ENCODE results near the gene MATCAP1.

Gene MATCAP1

GRCh38 chr16:67174706-67175231 is 9.0 kb downstream of the MATCAP1 start:
- in situ Hi-C loops (cut with HindIII; ENCODE audit: low sequenced_read_pairs): no loop called here

GRCh38 chr16:67173808-67174705 is 9.7 kb downstream of the MATCAP1 start:
- in situ Hi-C loops (cut with HindIII; ENCODE audit: low sequenced_read_pairs): no loop called here

GRCh38 chr16:67173323-67173722 is 10.4 kb downstream of the MATCAP1 start:
- in situ Hi-C loops (cut with HindIII; ENCODE audit: low sequenced_read_pairs): no loop called here

GRCh38 chr16:67170949-67171649 is 12.7 kb downstream of the MATCAP1 start:
- in situ Hi-C loops (cut with HindIII; ENCODE audit: low sequenced_read_pairs): no loop called here

- in situ Hi-C loops (cut with HindIII; ENCODE audit: low sequenced_read_pairs): no loop called here
Observed at GRCh38 chr16:67170168-67170948, 13.4 kb downstream of the MATCAP1 start, which contains the start of gene NOL3. TSS of gene NOL3 (plus strand) at chr16:67170538.

- in situ Hi-C loops (cut with HindIII; ENCODE audit: low sequenced_read_pairs): loop anchor here (5.0 kb wide), 1 partner anchor 68 kb away; no protein-coding TSS in a partner anchor
Observed at GRCh38 chr16:67169642-67170167, 14.1 kb downstream of the MATCAP1 start.

GRCh38 chr16:67169011-67169451 is 14.7 kb downstream of the MATCAP1 start:
- in situ Hi-C loops (cut with HindIII; ENCODE audit: low sequenced_read_pairs): loop anchor here (5.0 kb wide), 1 partner anchor 68 kb away; no protein-coding TSS in a partner anchor

GRCh38 chr16:67167588-67167987 is 16.2 kb downstream of the MATCAP1 start:
- in situ Hi-C loops (cut with HindIII; ENCODE audit: low sequenced_read_pairs): loop anchor here (5.0 kb wide), 1 partner anchor 70 kb away; no protein-coding TSS in a partner anchor

GRCh38 chr16:67166598-67167168 is 17.1 kb downstream of the MATCAP1 start:
- in situ Hi-C loops (cut with HindIII; ENCODE audit: low sequenced_read_pairs): loop anchor here (5.0 kb wide), 1 partner anchor 71 kb away; no protein-coding TSS in a partner anchor

- in situ Hi-C loops (cut with HindIII; ENCODE audit: low sequenced_read_pairs): loop anchor here (5.0 kb wide), 1 partner anchor 71 kb away; no protein-coding TSS in a partner anchor
Observed at GRCh38 chr16:67166110-67166547, 17.6 kb downstream of the MATCAP1 start.

- in situ Hi-C loops (cut with HindIII; ENCODE audit: low sequenced_read_pairs): loop anchor here (5.0 kb wide), 1 partner anchor 72 kb away; no protein-coding TSS in a partner anchor
Observed at GRCh38 chr16:67165121-67166078, 18.4 kb downstream of the MATCAP1 start.

- in situ Hi-C loops (cut with HindIII; ENCODE audit: low sequenced_read_pairs): loop anchor here (5.0 kb wide), 1 partner anchor 73 kb away; no protein-coding TSS in a partner anchor
Observed at GRCh38 chr16:67164599-67165061, 19.1 kb downstream of the MATCAP1 start, which contains the start of gene HSF4. TSS of gene HSF4 (plus strand) at chr16:67164745. CDS start at chr16:67164812, 67 bp downstream.

GRCh38 chr16:67163999-67164558 is 19.7 kb downstream of the MATCAP1 start:
- in situ Hi-C loops (cut with HindIII; ENCODE audit: low sequenced_read_pairs): no loop called here

GRCh38 chr16:67163164-67163998 is 20.4 kb downstream of the MATCAP1 start:
- in situ Hi-C loops (cut with HindIII; ENCODE audit: low sequenced_read_pairs): no loop called here

GRCh38 chr16:67162506-67163163 is 21.1 kb downstream of the MATCAP1 start:
- in situ Hi-C loops (cut with HindIII; ENCODE audit: low sequenced_read_pairs): no loop called here

- in situ Hi-C loops (cut with HindIII; ENCODE audit: low sequenced_read_pairs): no loop called here
Observed at GRCh38 chr16:67161595-67162058, 22.1 kb downstream of the MATCAP1 start.

Measured in endothelial cell of hepatic sinusoid (primary cell).